CD4-positive, alpha-beta T cell treated with Interleukin-12 subunit alpha and Interleukin-12 subunit beta, for 1 hour (primary cell): Measurements from ENCODE around the gene RPL22.
"Not testable (repeated sequence)": the region's sequence is repeated elsewhere in the genome, so short reads cannot be mapped to it uniquely, and the experiment has no call there.

Experiments
- DNase-seq: peaks from one replicate; pipeline ENCODE4 v3.0.0-alpha.2; 2020

Gene RPL22

GRCh38 chr1:6233376-6233775 is 34.0 kb upstream of the RPL22 start:
- DNase-seq = no peak

GRCh38 chr1:6225651-6226050 is 26.3 kb upstream of the RPL22 start:
- DNase-seq = no peak

DNA sequence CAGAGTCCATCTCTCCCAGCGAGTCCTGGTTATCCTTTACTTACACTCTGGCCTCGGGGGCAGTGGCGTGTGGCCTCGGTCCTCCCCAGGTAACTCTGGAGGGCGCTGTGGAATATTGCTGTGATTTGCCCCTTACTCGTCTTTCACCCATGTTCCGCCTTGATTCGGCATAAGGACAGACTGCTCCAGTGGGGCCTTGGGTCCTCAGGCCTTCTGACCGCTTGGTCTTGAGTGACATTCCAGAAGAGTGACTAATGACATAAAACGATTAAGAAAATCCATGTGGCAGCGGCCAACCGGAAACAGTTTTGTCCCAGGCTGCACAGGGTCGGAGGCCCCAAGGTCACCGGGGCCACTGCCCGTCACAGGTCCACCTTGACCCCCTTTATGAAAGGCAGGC is 25.3 kb upstream of the RPL22 start:
- no peak for DNase-seq

DNA sequence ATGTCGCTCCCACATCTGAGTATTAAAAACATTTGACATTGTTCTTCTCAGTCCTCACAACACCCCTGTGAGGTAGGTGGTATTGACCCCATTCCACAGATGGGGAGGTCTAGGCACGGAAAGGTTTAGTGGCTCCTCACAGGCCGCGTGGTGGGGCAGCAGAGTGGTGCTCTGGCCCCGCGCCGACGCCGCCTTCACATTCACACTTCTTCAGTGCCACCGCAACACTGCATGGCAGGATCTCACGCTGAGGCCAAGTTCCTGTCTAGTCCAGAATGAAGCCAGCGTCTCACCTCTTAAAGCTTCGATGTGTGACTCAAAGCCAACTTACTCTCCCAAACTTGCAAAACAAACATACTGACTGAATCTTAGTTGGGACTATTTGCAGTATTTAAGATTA is 24.2 kb upstream of the RPL22 start:
- no peak for DNase-seq

GRCh38 chr1:6222636-6223035 is 23.2 kb upstream of the RPL22 start:
- no peak for DNase-seq

GRCh38 chr1:6221210-6221784 is 21.9 kb upstream of the RPL22 start:
- no peak for DNase-seq

DNA sequence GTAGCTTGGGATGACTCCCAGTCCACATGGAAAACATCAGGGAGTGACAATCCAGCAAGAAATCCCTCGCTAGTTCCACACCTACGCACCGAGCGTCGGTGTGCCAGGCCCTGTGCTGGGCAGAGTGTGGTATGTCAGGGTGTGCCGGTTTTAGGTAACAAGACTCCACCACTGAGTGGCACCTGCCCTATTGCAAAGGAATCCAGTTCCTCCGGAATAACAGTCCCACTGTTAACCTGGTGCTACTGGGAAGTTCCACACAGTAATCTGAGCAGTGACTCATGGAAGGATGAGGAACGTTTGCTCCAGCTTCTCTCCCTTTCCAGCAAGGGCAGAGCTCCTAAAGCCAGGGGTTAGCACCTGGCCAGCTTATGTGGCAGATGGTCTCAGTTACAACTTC is 20.8 kb upstream of the RPL22 start:
- no peak for DNase-seq

DNA sequence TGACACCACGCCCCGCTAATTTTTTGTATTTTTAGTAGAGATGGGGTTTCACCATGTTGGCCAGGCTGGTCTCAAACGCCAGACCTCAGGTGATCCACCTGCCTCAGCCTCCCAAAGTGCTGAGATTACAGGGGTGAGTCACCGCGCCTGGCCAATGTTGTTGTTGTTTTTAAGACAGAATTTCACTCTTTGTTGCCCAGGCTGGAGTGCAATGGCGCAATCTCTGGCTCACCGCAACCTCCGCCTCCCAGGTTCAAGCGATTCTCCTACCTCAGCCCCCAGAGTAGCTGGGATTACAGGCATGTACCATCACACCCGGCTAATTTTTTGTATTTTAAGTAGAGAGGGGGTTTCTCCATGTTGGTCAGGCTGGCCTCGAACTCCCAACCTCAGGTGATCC is 20.2 kb upstream of the RPL22 start:
- not testable (repeated sequence) for DNase-seq

DNA sequence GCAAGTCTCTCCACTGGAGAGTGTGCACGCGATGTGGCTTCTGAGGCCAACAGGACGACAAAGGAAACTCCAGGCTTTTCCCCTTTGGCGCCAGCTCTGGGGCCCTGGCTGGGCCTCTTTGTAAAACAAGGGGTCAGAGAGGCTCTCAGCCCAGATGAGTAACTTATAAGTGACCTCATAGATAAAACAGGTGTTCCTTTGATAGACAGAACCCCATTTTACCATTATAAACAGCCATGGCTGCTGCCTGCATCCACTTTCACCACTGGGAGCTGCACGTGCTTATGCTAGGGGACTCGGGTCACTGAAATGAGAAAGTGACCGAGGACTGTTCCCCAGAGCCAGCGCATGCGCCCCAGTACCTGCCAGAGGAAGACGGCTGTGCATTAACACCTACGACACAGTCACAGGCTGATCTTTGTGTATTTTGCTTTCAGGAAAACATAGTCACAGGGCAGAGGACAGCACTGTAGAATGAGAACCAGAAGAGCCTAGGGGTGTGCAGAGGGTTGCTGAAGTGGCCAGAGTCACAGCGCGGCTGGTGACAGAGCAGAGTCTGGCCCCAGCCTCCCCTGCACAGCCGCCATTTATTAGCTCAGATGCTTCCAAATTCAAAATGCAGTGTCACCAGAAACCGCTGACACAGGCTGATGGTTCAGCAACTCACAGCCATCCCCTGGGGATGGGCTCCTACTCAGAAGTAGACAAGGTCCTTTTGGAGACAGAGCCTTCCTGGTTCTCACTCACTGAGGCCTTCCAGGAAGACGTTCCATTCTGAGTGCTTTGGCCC is 19.2 kb upstream of the RPL22 start:
- no peak for DNase-seq

DNA sequence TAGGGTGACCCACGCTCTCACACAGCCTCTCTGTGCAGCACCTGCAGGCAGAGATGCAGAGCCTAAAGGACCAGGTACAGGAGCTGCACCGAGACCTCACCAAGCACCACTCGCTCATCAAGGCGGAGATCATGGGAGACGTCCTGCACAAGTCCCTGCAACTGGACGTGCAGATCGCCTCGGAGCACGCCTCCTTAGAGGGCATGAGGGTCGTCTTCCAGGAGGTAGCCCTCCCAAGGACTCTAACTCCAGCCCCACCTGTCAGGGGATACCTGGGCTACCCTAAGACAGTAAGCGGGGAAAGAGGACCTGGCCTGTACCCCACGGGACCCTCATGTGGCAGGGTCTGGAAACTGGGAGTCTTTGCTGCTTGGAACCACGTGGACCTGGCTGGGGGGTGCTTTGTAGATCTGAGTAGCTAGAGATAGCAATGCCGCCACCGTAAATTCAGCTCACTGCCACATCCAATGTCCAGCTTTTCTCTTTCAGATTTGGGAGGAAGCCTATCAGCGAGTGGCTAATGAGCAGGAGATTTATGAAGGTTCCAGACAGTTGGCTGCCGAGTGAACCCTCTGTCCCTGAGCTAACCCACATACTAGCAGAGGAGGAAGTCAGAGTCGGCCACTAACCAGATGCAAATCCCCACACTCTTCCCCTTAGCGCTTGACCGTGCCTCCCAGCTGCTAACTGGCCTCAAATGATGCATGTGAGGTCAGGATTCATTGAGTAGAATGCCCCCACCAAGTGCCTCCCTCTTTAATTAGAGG is 13.0 kb upstream of the RPL22 start:
- DNase-seq = no peak

DNA sequence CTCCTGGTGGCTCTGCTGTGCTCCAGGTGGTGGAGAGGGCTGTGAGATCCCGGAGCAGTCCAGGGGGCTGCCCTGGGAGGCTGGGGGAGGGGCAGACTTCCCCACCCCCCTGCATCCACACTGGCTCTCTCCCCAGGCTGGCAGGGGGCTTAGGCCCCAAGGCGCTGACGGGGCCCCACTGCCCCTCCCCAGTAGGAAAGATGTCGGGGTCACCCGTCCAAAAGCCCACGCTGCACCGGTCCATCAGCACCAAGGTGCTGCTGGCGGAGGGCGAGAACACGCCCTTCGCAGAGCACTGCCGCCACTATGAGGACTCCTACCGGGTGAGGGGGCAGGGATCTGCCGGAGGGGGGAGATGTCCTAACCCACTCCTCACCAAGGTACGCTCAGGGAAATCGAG is 12.3 kb upstream of the RPL22 start:
- no peak for DNase-seq

DNA sequence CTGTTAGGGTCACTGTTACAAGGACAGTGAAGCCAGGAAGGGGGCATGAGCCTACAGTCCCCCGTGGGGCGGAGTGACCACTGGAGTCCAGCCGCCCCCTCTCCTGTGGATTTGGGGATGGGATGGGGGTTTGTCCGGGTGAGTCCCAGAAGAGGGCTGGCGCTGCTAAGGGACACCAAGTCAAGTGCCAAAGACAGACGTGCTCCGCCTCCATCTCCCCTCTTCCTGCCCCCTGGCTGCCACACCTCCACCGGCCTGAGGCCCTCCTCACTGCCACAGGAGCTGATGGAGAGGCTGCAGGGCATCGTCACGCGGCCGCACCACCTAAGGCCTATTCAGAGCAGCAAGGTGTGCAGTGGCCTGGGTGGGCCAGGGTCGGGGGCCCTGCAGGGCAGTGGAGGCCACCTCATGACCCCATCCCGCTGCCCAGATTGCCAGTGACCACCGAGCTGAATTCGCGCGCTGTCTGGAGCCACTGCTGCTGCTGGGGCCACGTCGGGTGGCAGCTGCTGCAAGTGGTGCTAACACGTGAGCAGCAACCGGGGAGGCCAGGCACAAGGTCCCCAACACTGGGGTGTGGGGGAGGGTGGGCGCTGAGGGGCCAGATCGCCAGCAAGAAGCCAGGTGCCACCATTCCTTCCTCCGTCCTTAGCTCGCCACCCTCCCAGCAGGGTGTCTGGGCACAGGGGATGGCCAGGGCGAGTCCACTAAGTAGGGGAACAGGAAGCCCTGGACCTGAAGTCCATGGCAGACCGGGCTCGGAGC is 11.4 kb upstream of the RPL22 start:
- no peak for DNase-seq

- no peak for DNase-seq
These were observed 10.5 kb upstream of the RPL22 start for GRCh38 chr1:6209661-6210580.

- peak; percentile 23 for DNase-seq
These were observed 9.6 kb upstream of the RPL22 start for GRCh38 chr1:6208723-6209660.

DNA sequence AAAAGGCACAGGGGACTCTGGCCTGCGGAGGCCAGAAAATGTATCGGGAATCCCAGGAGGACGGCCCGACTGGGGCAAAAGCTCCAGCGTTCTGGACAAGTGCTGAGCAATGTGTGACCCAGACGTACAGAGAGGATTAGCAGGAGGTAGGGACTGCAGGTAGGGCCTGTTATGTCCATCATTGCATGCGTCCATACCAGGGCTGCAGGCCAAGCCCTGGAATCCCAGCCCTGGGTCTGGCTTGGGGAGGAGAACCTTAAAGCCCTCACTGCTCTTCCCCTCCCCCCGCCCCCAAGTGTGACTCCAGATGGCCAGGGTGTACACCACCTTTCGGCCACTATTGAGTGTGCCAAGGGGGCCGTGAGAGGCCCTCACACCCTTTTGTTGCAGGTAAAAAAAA is 8.5 kb upstream of the RPL22 start:
- no peak for DNase-seq

- DNase-seq = no peak
These were observed 7.9 kb upstream of the RPL22 start for GRCh38 chr1:6207075-6207885.

GRCh38 chr1:6206520-6206855 is 7.1 kb upstream of the RPL22 start:
- DNase-seq = no peak

DNA sequence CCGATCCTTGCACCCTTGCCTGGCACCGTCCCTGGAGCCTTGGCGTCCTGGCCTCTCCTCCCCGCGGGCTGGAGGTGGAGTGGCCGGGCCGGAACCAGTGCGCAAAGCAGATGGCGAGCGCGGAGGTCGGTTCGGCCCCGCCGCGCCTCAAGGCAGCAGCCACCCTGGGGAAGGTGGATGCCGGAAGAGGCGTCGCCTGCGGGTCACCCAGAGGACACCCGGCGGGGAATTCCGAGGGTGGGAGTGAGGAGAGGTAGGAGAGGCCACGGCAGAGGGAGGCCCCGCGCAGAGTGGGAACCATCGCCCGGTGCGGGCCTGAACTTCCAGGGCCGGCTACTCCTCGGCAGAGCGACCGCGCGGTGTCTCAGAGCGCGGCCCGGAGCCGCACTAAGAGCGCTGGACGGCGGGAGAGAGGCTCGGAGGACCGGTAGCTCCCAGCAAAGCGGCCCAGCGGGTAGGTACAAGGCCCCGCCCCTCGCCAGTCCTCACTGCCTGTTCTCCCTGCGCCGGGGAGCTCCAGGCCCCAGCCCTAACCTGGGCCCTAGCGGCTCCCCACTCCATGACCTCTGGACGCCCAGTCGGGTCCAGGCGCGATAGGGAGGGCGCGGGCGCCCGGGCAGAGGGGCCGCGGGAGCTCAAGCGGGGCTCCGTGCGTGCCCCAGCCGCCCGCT is 6.6 kb upstream of the RPL22 start, which contains the start of gene RNF207:
Gene RNF207, plus strand, starts transcription at position 271 of the 671 bp plus-strand sequence. CDS start 417 bp downstream, outside the sequence.
- peak; percentile 70 for DNase-seq

DNA sequence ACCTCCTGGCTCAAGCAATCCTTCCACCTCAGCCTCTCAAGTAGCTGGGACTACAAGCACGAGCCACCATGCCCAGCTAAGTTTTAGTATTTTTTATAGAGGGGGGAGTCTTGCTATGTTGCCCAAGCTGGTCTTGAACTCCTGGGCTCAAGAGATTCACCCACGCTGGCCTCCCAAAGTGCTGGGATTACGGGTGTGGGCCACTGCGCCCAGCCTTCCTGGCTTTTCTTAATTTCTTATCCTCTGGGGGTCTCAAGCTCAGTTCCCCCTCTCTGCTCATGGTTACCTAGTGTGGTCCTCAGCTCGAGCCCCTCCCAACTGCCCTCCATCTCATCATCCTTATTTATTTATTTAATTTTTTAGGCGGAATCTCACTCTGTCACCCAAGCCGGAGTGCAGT is 2.9 kb upstream of the RPL22 start:
- no peak for DNase-seq
